HG03280 (cell line): ENCODE data around the gene MARCHF3.
A peak's percentile ranks its signal among the peaks of the same experiment; 100 is the strongest.

Experiments
- ATAC-seq: cut with Tn5 transposase; IDR thresholded peaks from one replicate; pipeline ENCODE4 v1.9.1; 2021; ENCODE audit warnings: mild to moderate bottlenecking, moderate library complexity; ENCODE audit not compliant: unreplicated experiment

The MARCHF3 gene

GRCh38 chr5:126987271-126987899 lies 43.0 kb downstream of the MARCHF3 start:
- peak; percentile 1 for ATAC-seq

- no peak for ATAC-seq
Measured at GRCh38 chr5:126984632-126985031, 45.7 kb downstream of the MARCHF3 start.

- no peak for ATAC-seq
Measured at GRCh38 chr5:126983874-126984266, 46.5 kb downstream of the MARCHF3 start.

- ATAC-seq, result no peak
Measured at GRCh38 chr5:126982926-126983873, 47.2 kb downstream of the MARCHF3 start.

- ATAC-seq, result no peak
Measured at GRCh38 chr5:126982202-126982601, 48.2 kb downstream of the MARCHF3 start.

GRCh38 chr5:126981701-126982100 lies 48.7 kb downstream of the MARCHF3 start:
- ATAC-seq, result no peak

- no peak for ATAC-seq
Measured at GRCh38 chr5:126981222-126981621, 49.1 kb downstream of the MARCHF3 start.

- no peak for ATAC-seq
Measured at GRCh38 chr5:126978258-126978657, 52.1 kb downstream of the MARCHF3 start.

- ATAC-seq, result no peak
Measured at GRCh38 chr5:126976520-126977172, 53.7 kb downstream of the MARCHF3 start.

GRCh38 chr5:126975796-126976195 lies 54.6 kb downstream of the MARCHF3 start:
- ATAC-seq, result no peak

GRCh38 chr5:126973193-126973592 lies 57.2 kb downstream of the MARCHF3 start:
- ATAC-seq, result no peak

- peak; percentile 75 for ATAC-seq
Measured at GRCh38 chr5:126972062-126972895, 58.1 kb downstream of the MARCHF3 start.

GRCh38 chr5:126971455-126972031 lies 58.8 kb downstream of the MARCHF3 start:
- no peak for ATAC-seq

GRCh38 chr5:126970517-126971017 lies 59.8 kb downstream of the MARCHF3 start:
- ATAC-seq, result no peak

GRCh38 chr5:126969548-126969947 lies 60.8 kb downstream of the MARCHF3 start:
- no peak for ATAC-seq

GRCh38 chr5:126967808-126968466 lies 62.4 kb downstream of the MARCHF3 start:
- no peak for ATAC-seq

GRCh38 chr5:126965487-126965886 lies 64.9 kb downstream of the MARCHF3 start:
- no peak for ATAC-seq

GRCh38 chr5:126965061-126965475 lies 65.3 kb downstream of the MARCHF3 start:
- ATAC-seq, result no peak

- ATAC-seq, result no peak
Measured at GRCh38 chr5:126963822-126964375, 66.5 kb downstream of the MARCHF3 start.
